Activated T-cell treated with anti-CD3 and anti-CD28 coated beads, Interleukin-2, amount 50 U/mL, for 48 hours (primary cell): ENCODE measurements around the gene NTF4.
A peak's percentile ranks its signal among the peaks of the same experiment; 100 is the strongest.
"Not testable (repeated sequence)": the region's sequence is repeated elsewhere in the genome, so short reads cannot be mapped to it uniquely, and the experiment has no call there.

Experiments
- DNase-seq, 2 experiments: peaks; one replicate each; pipeline ENCODE4 v3.0.0-alpha.2; 2020

NTF4 gene

DNA sequence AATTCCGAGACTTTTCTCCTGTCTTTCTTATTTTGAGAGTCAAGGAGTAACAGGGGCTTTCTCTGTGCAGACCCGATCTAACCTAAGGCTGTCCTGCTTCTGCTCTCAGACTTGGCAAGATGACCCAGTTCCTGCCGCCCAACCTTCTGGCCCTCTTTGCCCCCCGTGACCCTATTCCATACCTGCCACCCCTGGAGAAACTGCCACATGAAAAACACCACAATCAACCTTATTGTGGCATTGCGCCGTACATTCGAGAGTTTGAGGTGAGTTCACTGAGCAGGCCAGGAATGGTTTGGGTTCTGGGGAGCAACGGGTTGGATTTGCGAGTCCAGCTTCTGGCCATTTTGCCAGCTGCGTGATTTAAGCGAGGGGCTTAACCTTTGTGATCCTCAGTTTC is 21.7 kb upstream of the NTF4 start:
- no peak for DNase-seq

DNA sequence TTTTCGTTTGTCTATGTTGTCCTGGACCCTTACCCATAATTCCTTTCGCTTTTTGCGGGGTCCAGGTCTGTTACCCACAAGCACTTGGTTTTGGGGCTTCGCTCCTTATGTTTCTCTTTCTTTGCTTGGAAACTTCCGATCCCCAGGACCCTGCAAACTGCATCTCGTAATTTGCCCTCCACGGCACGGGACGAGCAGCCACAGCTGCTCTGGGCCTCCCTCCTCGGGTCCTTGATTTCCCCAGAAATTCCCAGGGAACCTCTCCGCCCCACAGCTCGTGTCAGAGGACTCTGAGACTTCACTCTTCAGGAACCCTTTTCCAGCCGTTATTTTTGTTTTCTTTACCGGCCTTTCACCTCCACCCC is 21.2 kb upstream of the NTF4 start:
- DNase-seq = no peak

DNA sequence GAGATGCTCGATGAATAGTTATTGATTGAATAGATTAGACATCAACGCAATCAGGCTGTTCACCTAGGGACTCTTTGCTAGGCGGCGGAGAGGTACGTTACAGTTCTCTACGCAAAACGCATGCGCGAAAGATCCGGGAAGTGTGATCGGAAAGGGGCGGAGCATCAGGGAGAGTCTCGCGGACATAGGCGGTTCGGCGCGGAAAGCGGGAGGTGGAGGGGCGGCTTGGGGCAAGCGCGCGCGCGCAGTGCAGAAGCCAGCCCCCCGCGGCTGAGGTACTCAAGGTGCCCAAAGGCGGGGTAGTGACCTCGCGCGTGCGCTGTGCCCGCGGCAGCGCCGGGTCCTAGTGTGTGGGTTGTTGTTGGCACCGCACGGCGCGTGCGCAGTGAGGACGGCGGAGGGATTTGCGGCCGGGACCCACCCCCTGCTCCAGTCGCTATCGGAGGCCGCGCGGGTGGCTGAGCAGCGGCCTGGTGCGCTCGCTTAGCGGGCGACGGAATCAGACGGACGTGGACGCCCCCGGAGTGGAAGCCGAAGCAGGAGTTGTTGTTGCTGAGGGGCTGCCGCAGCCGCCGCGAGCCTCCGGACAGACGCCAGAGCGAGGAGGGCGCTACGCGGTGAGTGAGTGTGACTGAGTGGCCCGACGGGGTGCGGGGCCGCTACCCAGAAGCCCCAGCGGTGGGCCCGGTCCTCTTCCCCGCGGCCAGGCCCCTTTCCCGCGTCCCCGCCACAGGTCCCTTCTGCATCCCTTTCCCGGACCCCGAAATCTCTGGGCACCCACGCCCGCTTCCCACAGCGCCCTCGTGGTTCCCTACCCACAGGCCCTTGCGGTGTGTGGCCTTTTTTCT is 20.6 kb upstream of the NTF4 start, which contains the start of gene SNRNP70:
TSS of gene SNRNP70 (plus strand) at position 432 of the 848 bp plus-strand sequence. CDS start 964 bp downstream, outside the sequence.
- DNase-seq = peak; percentile 98 to 99

DNA sequence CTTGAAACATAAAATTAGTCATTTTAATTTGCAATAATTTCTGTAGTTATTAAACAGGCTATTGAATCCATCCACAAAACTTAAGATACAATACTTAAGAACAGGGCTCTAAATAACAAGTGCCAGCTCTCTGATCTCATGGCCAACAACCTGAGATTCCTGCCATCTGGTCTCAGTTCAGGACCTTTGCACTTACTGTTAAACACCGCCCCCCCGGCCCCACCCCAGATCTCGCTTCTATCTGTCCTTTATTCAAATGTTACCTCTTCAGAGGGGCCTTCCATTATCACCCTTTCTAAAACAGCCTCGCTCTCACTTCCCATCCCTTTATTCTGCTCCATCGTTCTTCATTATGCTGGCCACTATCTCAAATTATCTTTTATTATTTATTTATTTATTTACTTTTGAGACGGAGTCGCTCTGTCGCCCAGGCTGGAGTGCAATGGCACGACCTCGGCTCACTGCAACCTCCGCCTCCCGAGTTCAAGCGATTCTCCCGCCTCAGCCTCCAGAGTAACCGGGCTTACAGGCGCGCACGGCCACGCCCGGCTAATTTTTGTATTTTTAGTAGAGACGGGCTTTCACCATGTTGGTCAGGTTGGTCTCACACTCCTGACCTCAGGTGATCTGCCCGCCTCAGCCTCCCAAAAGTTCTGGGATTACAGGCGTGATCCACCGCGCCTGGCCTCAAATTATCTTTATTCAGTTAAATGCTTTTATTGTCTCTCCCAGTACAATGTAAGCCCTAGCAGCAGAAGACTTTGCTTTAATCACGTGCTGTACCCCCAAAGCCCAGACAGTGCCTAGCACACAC is 19.8 kb upstream of the NTF4 start:
- no peak for DNase-seq

DNA sequence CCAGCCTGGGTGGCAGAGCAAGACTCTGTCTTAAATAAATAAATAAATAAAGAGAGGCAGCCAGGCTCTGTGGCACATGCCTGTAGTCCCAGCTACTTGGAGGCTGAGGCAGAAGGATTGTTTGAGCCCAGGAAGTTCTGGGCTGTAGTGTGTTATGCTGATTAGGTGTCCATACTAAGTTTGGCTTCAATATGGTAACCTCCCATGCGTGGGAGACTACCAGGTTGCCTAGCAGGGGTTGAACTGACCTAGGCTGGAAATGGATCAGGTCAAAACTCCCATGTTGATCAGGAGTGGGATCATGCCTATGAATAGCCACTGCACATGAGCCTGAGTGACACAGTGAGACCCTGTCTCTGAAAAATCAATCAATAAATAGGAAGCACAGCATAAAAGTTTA is 16.7 kb upstream of the NTF4 start:
- DNase-seq = no peak

DNA sequence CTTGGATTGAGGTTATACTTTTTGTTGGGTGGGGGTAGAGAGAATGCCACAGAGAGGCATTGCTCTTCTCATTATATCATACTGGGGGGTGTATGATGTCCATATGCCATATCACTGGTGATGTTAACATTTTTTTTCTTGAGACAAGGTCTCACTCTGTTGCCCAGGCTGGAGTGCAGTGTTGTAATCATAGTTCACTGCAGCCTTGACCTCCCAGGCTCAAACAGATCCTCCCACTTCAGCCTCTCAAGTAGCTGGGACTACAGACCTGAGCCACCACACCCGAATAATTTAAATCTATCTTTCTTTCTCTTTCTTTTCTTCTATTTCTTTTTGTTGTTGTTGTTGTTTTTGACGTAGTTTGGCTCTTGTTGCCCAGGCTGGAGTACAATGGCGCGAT is 15.8 kb upstream of the NTF4 start:
- no peak for DNase-seq

DNA sequence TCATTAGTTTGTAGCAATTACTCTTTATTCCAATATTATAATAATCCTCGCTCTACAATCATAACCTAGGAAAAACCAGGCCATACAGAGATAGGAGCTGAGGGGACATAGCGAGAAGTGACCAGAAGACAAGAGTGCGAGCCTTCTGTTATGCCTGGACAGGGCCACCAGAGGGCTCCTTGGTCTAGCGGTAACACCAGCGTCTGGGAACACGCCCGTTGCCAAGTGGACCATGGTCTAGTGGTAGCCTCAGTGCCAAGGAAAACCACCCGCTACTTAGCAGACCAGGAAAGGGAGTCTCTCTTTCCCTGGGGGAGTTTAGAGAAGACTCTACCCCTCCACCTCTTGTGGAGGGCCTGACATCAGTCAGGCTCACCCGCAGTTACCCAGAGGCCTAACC is 10.3 kb upstream of the NTF4 start:
- DNase-seq = peak; percentile 48 to 52

DNA sequence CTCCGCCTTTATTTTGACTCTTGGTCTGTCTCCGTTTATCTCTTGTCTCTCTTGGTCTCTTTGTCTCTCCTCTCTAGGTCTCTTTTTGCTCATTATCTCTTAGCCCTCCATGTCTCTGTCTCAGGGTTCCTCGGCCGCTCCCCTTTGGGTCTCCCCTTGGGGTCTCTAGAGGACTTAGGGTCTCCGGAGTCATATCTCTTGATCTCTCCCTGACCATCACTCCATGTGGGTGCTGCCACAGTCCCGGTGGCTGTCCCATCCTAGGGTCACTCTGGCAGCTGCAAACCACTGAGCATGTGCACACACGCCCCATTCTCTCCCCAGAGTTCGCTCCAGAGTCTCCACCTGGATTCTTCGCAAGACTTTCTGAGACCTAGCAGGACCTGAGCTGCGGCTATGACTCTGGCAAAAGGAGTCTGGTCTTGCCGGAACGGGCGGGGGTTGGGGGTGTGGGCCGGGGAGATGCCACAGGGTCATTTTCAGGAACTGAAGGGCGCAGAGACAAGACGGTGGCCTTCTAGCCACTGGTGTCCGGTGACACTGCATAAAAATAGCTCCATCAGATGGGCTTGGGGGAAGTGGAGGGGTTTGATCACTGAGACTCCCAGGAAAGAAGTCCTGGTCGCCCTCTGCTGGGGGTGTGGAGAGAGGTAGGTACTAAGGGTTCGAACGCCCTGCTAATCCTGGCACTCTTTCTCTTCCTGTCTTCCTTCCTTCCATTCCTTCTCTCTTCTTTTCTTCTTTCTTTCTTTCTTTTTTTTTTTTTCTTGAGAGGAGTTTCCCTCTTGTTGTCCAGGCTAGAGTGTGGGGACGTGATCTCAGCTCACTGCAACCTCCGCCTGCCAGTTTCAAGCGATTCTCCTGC is 9.1 kb upstream of the NTF4 start:
- DNase-seq = no peak

DNA sequence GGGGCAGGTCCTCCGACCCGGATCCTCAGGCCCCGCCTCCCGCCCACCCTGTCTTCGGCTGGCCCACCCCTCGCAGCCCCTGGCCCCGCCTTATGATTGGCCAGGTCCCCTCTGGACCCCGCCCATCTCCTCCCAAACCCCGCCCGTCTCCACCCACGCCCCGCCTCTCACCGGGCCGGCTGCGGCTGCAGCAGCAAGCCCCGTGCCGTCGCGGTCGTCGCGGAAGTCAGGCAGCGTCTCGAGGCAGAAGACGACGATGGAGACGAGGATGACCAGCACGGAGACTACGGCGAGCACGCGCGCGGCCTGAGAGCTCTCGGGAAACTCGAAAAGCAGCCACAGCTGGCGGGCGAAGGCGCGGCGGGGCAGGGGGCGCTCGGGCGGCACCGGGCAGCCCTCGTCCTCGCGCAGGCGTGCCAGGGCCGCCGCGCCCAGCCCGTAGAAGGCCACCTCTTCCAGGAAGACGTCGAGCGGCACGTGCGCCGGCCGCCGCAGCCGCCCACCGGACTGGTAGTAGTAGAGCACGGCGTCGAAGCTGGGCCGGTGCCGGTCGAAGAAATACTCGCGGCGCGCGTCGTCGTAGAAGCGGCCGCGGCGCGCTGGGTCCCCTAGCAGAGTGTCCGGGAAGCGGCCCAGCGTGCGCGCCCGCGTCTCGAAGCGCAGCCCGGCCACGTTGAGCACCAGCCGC is 7.4 kb upstream of the NTF4 start:
- DNase-seq = peak in 1 of 2 experiments; percentile 49

DNA sequence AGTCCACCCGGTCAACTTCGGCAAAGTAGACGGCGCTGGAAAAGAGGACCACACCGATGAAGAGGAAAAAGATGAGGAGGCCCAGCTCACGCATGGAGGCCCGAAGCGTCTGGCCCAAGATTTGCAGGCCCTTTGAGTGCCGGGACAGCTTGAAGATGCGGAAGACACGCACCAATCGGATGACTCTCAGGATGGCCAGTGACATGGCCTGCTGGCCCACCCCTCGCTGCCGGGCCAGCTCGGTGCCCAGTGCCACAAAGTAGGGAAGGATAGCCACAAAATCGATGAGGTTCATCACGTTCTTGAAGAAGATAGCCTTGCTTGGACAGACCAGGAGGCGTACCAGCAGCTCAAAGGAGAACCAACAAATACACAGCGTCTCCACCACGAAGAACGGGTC is 5.8 kb upstream of the NTF4 start:
- DNase-seq = no peak

DNA sequence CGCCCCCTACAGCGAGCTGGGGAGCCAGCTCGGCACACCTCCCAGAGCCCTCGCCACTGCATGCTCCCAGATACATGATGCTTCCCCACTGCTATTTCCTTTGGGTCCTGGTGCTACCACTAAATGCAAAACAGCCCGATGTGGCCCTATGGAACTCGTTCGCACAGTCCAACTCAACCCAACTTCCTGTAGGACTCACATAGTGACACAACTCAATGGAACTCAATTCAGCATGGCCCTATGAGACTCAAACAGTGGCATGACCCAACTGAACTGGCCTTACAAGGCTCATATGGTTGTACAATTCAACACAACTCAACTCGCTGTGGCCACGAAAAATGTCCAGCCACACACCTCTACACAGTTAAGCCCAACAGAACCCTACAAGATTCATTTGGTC is 4.4 kb upstream of the NTF4 start:
- no peak for DNase-seq

DNA sequence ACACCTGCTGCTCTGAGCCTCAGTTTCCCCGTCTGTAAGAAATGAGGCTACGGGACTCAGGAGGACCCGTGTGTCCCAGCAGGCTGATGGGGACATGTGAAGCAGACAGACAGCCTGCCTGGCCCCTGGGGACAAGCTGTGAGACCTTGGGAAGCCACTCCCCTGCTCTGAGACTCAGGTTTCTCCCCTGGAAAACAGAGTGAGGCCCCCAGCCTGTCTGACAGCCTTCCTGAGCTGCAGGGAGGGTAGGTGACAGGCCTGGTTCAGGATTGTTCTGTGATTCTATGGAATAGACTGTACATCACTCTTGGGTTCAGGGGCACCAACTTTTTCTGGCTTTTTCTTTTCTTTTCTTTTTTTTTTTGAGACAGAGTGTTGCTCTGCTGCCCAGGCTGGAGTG is 2.9 kb upstream of the NTF4 start:
- no peak for DNase-seq

DNA sequence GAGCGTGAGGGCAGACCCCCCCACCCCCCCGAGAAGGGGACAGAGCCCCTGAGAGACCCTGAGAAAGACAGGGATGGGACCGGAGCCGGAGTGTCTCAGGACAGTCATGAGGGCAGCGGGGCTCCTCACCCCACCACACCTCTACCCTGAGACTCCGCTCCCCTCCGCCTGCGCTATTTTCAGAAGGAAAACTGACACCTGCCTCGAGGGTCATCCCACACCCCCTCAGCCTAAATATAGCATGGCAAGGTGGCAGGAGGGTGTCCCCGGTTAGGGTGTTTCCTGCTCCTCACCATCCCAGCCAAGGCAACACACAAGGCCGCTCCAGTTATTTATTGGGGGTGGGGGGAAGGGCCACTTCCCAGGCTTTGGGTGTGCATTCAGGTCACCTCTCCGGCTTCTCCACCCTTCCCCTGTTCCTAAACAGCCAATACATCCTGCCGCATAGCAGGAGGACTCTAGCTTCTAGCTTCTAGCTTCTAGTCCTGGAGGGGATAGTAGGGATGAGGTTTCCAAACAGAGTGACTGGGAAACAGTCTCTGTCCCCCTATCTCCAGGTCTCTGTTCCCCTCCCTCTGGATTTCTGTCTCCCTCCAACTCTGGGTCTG is 1.4 kb upstream of the NTF4 start:
- DNase-seq = no peak

DNA sequence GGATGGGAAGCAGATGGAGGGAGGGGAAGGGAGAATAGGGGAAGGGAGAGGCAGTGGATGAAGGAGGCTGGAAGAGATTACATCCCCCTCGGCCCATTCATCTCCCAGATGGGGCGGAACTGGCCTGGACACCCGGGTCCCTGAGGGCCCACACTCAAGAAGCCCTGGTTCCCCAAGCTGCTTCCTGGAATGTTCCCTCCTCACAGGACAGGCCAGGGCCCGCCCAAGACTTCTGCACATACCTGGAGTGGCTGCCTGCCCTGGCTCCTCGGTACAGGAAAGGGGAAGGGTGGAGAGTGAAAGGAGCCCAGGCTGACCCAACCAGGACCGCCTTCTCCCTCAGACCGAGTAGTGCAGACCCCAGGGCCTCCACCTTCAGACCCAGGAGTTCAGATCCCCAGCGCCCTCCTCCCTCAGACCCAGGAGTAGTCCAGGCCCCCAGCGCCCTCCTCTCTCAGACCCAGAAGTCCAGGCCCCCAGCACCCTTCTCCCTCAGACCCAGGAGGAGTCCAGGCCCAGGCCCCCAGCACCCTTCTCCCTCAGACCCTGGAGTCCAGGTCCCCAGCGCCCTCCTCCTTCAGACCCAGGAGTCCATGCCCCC is 489 bp downstream of the NTF4 start:
- no peak for DNase-seq

DNA sequence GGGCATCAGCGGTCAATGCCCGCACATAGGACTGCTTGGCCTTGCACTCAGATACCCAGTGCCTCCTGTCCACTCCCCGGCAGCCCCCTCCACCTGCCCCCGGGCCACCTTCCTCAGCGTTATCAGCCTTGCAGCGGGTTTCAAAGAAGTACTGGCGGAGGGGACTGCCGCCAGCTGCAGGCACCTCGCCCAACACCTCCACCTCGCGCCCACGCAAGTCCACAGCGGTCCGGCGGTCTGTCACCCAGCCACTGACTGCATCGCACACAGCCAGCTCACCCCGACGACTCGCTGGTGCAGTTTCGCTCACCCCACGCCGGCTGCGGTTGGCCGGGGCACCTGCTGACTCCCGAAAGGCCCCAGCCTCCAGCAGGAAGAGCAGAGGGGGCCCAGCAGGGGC is 3.2 kb downstream of the NTF4 start:
- DNase-seq = no peak

DNA sequence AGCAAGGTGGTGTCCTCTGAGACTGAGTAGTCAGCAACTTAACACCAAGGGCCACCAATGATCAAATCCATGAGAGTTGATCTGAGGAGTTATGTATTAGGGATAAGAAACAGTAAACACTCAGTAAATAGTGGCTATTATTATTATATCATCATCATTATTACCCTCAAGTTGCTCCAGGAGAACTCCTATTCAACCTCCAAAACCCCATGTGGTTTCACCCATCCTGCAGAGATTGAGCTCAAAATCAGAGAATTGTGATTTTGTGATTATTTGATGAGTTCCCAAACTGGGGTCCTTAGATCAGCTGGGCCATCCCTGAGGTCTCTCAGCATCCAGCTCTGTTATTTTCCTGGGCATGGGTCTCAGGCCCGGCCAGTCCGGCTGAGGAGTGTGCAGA is 3.6 kb downstream of the NTF4 start:
- no peak for DNase-seq

DNA sequence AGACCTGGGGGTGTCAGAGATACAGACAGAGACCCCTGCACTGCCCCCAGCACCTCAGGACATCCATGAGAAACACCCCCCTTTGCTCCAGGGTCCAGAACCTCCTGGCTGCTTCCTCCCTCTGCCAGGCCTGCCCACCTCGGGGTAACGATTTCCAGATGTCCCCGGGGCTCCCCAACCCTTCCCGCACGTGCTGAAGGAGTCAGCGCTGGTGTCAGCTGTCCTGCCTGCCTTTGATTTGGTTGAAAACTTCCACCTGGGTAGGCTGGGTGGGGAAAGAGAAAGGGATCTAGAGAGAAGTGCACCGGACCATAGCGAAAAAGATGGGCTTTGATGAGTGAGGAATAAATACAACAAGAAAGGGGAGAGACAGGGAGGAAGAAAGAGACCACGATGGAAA is 5.6 kb downstream of the NTF4 start:
- DNase-seq = no peak

DNA sequence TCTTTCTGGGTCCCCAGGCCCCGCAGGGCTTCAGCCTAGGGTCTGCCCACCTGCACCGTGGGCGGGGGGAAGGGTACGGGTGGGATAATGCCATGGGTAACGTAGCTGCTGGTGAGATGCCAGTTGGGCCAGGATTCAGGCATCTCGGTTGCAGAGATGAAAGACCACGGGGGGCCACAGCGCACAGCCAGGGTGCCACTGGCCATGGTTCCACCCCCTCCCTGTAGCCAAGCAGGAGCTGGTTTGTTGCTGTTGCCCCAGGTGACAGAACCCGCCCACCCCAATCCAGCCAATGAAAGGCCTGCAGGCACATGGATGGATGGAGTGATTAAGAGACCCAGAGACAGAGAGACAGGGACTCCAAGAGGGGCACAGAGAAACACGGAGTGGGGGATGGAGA is 6.1 kb downstream of the NTF4 start:
- peak; percentile 60 to 64 for DNase-seq

DNA sequence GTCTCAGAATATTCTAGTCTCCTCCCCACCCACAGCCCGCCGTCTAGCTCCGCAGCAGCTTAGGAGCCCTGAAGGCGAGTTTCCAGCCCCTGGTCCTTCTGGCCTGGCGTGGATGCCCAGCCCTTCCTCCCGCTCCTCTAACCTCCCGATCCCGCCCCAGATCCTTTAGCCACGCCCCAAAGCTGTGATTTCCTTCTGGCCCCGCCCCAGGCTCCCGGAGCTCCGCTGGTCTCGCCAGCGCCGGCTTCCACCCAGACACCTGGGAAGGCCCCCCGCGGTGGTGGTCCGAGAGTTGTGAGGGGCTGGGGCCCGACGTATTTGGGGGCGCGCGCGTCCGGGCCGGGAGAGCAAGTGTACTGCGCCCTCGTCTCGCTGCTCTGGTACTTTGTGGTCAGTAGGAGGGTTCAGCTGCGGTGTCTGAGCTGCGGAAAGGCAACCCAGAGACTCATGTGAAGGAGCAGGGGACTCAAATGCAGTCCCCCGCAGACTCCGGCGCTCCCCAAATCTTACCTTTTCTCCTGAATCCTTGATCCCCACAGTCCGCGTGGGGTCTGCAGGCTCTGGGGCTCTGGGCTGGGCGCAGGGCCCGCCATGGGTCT is 6.9 kb downstream of the NTF4 start, which contains the start of gene CGB7:
TSS of gene CGB7 (minus strand) at position 114 of the 599 bp plus-strand sequence. CDS start 2,374 bp downstream, outside the sequence.
- peak; percentile 62 to 71 for DNase-seq

DNA sequence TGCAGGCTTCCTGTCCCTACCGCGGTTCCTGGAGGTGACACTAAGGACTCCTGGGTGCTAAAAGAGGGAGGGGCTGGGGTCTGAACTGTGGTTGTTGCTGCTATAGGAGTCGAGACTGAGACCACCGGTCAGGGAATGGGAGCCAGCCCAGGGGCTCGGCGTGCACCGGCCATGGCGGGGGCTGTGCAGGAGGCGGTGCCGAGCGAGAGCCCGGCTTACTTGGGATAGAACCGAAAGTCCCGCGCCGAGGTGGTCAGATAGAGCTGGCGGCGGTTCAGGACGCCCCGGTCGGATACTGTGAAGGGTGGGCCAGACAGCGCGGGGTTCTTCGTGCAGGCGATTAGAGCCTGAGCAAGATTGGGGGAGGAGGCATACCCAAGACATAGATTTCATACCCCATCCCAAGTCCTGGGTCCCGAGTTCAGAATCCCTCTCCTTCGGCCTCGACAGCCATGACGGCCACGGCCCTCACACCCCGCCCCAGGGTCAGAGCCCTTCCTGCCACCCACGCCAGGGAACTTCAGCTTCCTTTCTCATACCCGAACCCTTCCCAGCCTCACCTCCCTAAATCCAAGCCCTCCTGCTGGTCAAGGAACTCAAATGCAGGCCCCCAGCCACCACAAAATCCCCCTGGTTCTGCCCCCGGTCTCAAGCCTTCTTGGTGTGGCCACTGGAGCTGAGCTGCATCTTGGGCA is 7.6 kb downstream of the NTF4 start:
- DNase-seq = not testable (repeated sequence)
